Esophagus squamous epithelium (tissue), 5 donors: ENCODE results near the gene INSYN2A. TPM values are rescaled to one million over a fixed set of nuclear protein-coding genes. Genes with fewer than 3 reads are reported as not detected.

Experiments used
- DNase-seq: peaks from one replicate; lab custom pipeline; 2025; lab: John Stamatoyannopoulos, UW
- H3K27ac ChIP-seq, 4 donors: fragments of 200-600 bp; sonication (generic); one replicate each; pipeline ENCODE4 v1.5.1; 2016 to 2019; ENCODE audit warnings: mild to moderate bottlenecking in 1 of 4
- H3K27me3 ChIP-seq, 4 donors: fragments of 200-600 bp; sonication (generic); 1 replicate in 3 of 4; 2 replicates in 1 of 4; pipeline versions ENCODE4 v1.5.1 to v1.6.0; 2017 to 2021; ENCODE audit warnings: antibody characterized with exemption in 1 of 4
- H3K36me3 ChIP-seq, 3 donors: fragments of 200-600 bp; sonication (generic); one replicate each; pipeline ENCODE4 v1.5.1; 2016 to 2019
- H3K4me1 ChIP-seq, 3 donors: fragments of 200-600 bp; sonication (generic); one replicate each; pipeline ENCODE4 v1.5.1; 2017 to 2019
- H3K4me3 ChIP-seq, 4 donors: fragments of 200-600 bp; sonication (generic); 1 replicate in 3 of 4; 2 replicates in 1 of 4; pipeline ENCODE4 v1.5.1; 2016 to 2019; ENCODE audit warnings: mild to moderate bottlenecking in 2 of 4, moderate library complexity in 1 of 4
- H3K9me3 ChIP-seq, 3 donors: fragments of 200-600 bp; sonication (generic); one replicate each; pipeline ENCODE4 v1.5.1; 2016 to 2019
- POLR2A ChIP-seq, 4 donors: fragments of 450-650 bp; IDR thresholded peaks; one replicate each; pipeline ENCODE4 v1.6.1; 2017; ENCODE audit warnings: antibody characterized with exemption in 4 of 4, mild to moderate bottlenecking in 4 of 4, moderate library complexity in 3 of 4
- WGBS, 2 donors: methylation state at CpG; one replicate each; pipeline ENCODE4 v1.1.5; 2018; 5-methylcytosine and 5-hydroxymethylcytosine counted together
- intact Hi-C: fragments of 100-400 bp; cut with DNase I; formaldehyde crosslinking; loops from one replicate; pipeline ENCODE4 v1.15.0; 2022
- total RNA-seq, 4 donors: library from RNA; depleted of rRNA; stranded (reverse); fragments of >200 nt; gene quantifications; one replicate each; pipeline ENCODE4 v1.1.0, GENCODE V29; 2016
- TF ChIP-seq, protein P1 (sequence below), 6 experiments: fragments of 450-650 bp in 4 of 6; fragments of 200-600 bp in 2 of 6; sonication (generic) in 2 of 6; IDR thresholded peaks; one replicate each; pipeline ENCODE4 v1.5.1; 2016 to 2019; ENCODE audit warnings: antibody characterized with exemption in 6 of 6, mild to moderate bottlenecking in 4 of 6, moderate library complexity in 4 of 6
- donor health status: DM: yes; HTN: yes; CAD: no.

INSYN2A gene
- total RNA-seq, 4 donors from 2014 or later = 0.19 TPM; not detected in 3

DNA sequence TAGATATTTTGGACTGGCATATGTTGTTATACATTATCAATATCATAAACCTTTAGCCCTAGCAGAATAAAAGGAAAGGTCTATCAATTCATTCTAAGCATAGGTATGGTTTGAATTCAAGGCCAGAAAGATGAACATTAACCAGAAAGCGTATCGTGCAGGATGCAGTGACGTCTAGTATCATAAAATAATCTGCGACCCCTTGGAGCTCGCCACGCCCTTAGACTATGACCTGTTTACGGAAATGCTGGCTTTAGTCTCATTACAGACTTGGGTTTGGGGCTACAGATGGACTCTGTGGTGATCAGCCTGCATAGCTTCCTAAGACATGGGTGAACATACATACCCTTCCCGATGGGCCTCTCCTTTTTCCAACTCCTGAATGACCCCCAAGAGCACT lies 21.5 kb downstream of the INSYN2A start:
- no peaks in the 10 kb centered on the region for H3K4me1 ChIP-seq
- no peak for DNase-seq
- H3K27ac ChIP-seq = no peak overlapping the region
- intact Hi-C loops = no loop called here
- peaks cover 0 to 56% (median 0%) of the 10 kb centered on the region in 3 donors for H3K36me3 ChIP-seq
- no peaks in the 10 kb centered on the region for H3K9me3 ChIP-seq
- 94 to 97% methylated on average over 8 of the region's 8 CpGs for WGBS, 2 donors
- H3K4me3 ChIP-seq = no peak overlapping the region
- H3K27me3 ChIP-seq = no peaks in the 10 kb centered on the region
- TF ChIP-seq, protein P1, sequence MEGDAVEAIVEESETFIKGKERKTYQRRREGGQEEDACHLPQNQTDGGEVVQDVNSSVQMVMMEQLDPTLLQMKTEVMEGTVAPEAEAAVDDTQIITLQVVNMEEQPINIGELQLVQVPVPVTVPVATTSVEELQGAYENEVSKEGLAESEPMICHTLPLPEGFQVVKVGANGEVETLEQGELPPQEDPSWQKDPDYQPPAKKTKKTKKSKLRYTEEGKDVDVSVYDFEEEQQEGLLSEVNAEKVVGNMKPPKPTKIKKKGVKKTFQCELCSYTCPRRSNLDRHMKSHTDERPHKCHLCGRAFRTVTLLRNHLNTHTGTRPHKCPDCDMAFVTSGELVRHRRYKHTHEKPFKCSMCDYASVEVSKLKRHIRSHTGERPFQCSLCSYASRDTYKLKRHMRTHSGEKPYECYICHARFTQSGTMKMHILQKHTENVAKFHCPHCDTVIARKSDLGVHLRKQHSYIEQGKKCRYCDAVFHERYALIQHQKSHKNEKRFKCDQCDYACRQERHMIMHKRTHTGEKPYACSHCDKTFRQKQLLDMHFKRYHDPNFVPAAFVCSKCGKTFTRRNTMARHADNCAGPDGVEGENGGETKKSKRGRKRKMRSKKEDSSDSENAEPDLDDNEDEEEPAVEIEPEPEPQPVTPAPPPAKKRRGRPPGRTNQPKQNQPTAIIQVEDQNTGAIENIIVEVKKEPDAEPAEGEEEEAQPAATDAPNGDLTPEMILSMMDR (IDR thresholded peaks at IDR 0.05) = no peak
- TF ChIP-seq POLR2A (IDR thresholded peaks at IDR 0.05) = no peak

DNA sequence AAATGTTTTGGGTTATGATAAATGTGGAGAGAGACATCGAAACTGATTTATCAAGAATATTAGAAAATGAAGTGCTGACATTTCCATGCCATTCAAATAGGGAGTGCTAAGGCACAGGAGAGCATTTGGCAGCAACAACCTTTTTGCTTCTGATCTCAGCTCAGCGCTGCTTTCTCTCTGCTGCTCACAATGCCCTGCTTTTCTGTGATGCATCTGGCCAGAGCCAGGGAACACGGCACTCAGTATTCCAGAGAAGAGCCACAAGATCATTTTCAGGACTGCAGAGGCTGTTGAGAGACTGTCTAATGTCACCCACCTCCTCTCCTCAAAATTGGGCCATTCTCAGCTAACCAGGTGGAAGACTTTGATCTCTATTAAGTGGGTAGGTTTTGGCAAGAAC lies 28.1 kb downstream of the INSYN2A start:
- Histone ChIP-seq H3K9me3 (no peaks in the 10 kb centered on the region), H3K36me3 (peaks cover 0 to 6% (median 0%) of the 10 kb centered on the region in 3 donors), H3K4me3 (no peak overlapping the region), H3K27ac (no peak overlapping the region), H3K27me3 (no peaks in the 10 kb centered on the region), H3K4me1 (peaks cover 0 to 6% (median 0%) of the 10 kb centered on the region in 3 donors)
- intact Hi-C loops = no loop called here
- WGBS, 2 donors = 82 to 99% methylated on average over 3 of the region's 3 CpGs
- no peak for DNase-seq
- TF ChIP-seq, protein P1 (IDR thresholded peaks at IDR 0.05) = no peak
- TF ChIP-seq POLR2A (IDR thresholded peaks at IDR 0.05) = no peak

DNA sequence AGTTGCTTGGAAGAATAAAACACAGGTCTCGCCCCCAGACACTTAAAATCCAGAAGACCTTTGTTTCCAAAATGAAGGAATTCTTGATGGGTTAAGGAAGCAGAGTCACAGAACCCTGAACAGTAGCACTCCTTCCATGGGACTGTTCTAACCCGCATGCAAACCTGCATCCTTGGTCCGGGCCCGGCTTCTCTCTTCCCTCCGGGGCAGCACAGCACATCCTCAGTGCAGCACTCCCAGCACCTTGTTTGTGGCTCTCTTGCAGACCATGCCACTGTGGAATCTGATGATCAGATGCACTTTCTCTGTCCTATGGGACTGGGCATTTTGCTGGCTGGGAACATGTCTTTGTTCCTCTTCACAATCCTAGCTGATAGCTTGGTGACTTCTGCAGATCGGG lies 33.5 kb downstream of the INSYN2A start:
- H3K4me3 ChIP-seq = no peak overlapping the region

DNA sequence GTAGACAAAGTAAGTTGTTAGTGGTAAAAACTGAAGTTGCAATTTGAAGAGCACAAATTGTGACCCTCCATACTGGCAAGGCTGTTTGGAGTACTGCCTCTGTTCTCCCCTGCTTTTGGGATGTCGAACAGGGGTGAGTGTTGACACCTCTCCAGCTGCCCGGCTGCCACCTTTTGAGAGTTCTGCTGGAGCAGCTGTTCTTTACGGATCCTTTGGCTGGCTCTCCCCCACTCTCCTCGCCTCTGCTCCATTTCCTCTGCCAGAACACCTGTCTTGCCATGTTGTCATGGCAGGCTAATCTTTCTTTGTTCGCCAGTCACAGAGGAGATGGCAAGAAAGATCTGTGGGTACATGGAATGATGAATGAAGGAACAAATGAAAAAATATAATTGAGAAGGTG lies 34.9 kb downstream of the INSYN2A start:
- WGBS, 2 donors = 90 to 91% methylated on average over 4 to 5 of the region's 5 CpGs
- intact Hi-C loops = no loop called here

More for the DNA sequence above, 33.5 kb downstream of the INSYN2A start:
- 94 to 99% methylated on average over 6 of the region's 6 CpGs for WGBS, 2 donors
- H3K4me1 ChIP-seq = peaks cover 0 to 11% (median 0%) of the 10 kb centered on the region in 3 donors
- H3K27ac ChIP-seq = no peak overlapping the region
- H3K9me3 ChIP-seq = no peaks in the 10 kb centered on the region
- DNase-seq = no peak
- no peaks in the 10 kb centered on the region for H3K27me3 ChIP-seq
- intact Hi-C loops = no loop called here
- H3K36me3 ChIP-seq = peaks cover 0 to 6% (median 0%) of the 10 kb centered on the region in 3 donors
- TF ChIP-seq, protein P1 (IDR thresholded peaks at IDR 0.05) = no peak
- no peak for TF ChIP-seq POLR2A (IDR thresholded peaks at IDR 0.05)

DNA sequence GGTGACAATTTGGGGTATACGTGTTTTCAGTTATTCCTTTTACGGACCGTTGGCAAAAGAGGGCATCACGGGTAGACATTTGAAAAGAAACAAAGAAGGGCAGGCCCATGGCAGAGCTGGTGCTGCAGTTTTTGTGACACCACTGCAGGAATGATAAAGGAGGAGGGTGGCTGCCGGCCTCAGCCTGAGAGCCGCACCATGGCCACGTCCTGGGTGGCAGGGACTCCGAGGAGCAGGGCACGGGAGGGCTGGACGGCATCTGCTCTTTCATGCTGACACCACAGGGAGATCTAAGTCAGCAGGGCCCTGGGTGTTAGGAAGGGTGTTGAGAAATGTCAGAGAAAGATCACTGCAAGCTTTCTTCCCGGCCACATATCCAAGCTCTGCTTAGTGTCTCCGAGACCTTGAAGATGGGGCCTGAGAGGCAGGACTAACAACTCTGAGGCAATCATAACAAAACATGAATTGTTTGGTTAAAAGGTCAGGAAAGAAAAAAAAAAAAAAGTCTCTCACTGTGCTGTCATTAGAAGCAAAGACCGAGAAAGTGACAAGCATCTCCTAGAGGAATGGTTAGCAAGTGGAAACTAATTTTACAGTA lies 36.6 kb downstream of the INSYN2A start:
- no peaks in the 10 kb centered on the region for H3K9me3 ChIP-seq
- no peak for TF ChIP-seq POLR2A (IDR thresholded peaks at IDR 0.05)
- TF ChIP-seq, protein P1 (IDR thresholded peaks at IDR 0.05) = no peak
- peaks cover 0 to 11% (median 0%) of the 10 kb centered on the region in 3 donors for H3K4me1 ChIP-seq
- intact Hi-C loops = no loop called here
- H3K27me3 ChIP-seq = no peaks in the 10 kb centered on the region
- H3K36me3 ChIP-seq = peaks cover 0 to 6% (median 0%) of the 10 kb centered on the region in 3 donors
- H3K4me3 ChIP-seq = no peak overlapping the region
- DNase-seq = no peak
- H3K27ac ChIP-seq = no peak overlapping the region
- WGBS, 2 donors = 88 to 96% methylated on average over 6 to 13 of the region's 13 CpGs

More for the DNA sequence above, 34.9 kb downstream of the INSYN2A start:
- no peak for DNase-seq
- Histone ChIP-seq H3K4me3 (no peak overlapping the region), H3K27ac (no peak overlapping the region), H3K36me3 (peaks cover 0 to 6% (median 0%) of the 10 kb centered on the region in 3 donors), H3K27me3 (no peaks in the 10 kb centered on the region), H3K9me3 (no peaks in the 10 kb centered on the region), H3K4me1 (peaks cover 0 to 11% (median 0%) of the 10 kb centered on the region in 3 donors)
- TF ChIP-seq, protein P1 (IDR thresholded peaks at IDR 0.05) = no peak
- no peak for TF ChIP-seq POLR2A (IDR thresholded peaks at IDR 0.05)
